Mesodermal cell (in vitro differentiated cells): ENCODE measurements around the gene LRPAP1.

Experiments
- H3K27ac ChIP-seq: 2 replicates; pipeline ENCODE4 v1.7.0; 2013; ENCODE audit warnings: mild to moderate bottlenecking, low read depth, low read length, moderate library complexity; ENCODE audit not compliant: severe bottlenecking
- H3K36me3 ChIP-seq: 2 replicates; pipeline ENCODE4 v1.7.1; 2013; ENCODE audit warnings: mild to moderate bottlenecking, low read length, moderate library complexity; ENCODE audit not compliant: control insufficient read depth, insufficient read depth
- H3K4me1 ChIP-seq: one replicate; pipeline ENCODE4 v1.7.1; 2013; ENCODE audit warnings: mild to moderate bottlenecking, low read length; ENCODE audit not compliant: insufficient read depth, control insufficient read depth, poor library complexity, severe bottlenecking
- H3K4me3 ChIP-seq: 2 replicates; pipeline ENCODE4 v1.7.0; 2013; ENCODE audit warnings: low read length, control low read depth, mild to moderate bottlenecking; ENCODE audit not compliant: insufficient read depth, poor library complexity, severe bottlenecking; ENCODE audit errors: extremely low read depth
- H3K9me3 ChIP-seq: 2 replicates; pipeline ENCODE4 v1.7.1; 2013; ENCODE audit warnings: mild to moderate bottlenecking, low read length, moderate library complexity; ENCODE audit not compliant: control insufficient read depth
- WGBS, 2 experiments: methylation state at CpG; one replicate each; pipeline ENCODE4 v1.1.5; 2013; ENCODE audit warnings: missing lambda C conversion rate in 2 of 2; ENCODE audit not compliant: insufficient coverage in 2 of 2; 5-methylcytosine and 5-hydroxymethylcytosine counted together

The LRPAP1 gene

GRCh38 chr4:3511187-3511586 is 21.0 kb downstream of the LRPAP1 start:
- H3K9me3 ChIP-seq: no peaks in the 10 kb centered on the region
- peaks cover 77% of the 10 kb centered on the region for H3K36me3 ChIP-seq
- H3K27ac ChIP-seq: no peak overlapping the region
- H3K4me1 ChIP-seq: no peaks in the 10 kb centered on the region
- WGBS, 2 experiments: 93 to 100% methylated on average over 3 to 5 of the region's 6 CpGs
- H3K4me3 ChIP-seq: no peak overlapping the region

- no peak overlapping the region for H3K4me3 ChIP-seq
- 92 to 93% methylated on average over 16 of the region's 16 CpGs for WGBS, 2 experiments
- H3K27ac ChIP-seq: no peak overlapping the region
- H3K36me3 ChIP-seq: peaks cover 78% of the 10 kb centered on the region
- no peaks in the 10 kb centered on the region for H3K4me1 ChIP-seq
- H3K9me3 ChIP-seq: no peaks in the 10 kb centered on the region
Observed at GRCh38 chr4:3510481-3510880, 21.7 kb downstream of the LRPAP1 start.

- Histone ChIP-seq H3K4me1 (no peaks in the 10 kb centered on the region), H3K36me3 (peaks cover 74% of the 10 kb centered on the region), H3K9me3 (no peaks in the 10 kb centered on the region), H3K27ac (no peak overlapping the region), H3K4me3 (no peak overlapping the region)
- WGBS, 2 experiments: 92 to 93% methylated on average over 9 to 10 of the region's 10 CpGs
Observed at GRCh38 chr4:3508542-3508941, 23.7 kb downstream of the LRPAP1 start.

- no peaks in the 10 kb centered on the region for H3K9me3 ChIP-seq
- H3K4me3 ChIP-seq: no peak overlapping the region
- no peaks in the 10 kb centered on the region for H3K4me1 ChIP-seq
- 89 to 96% methylated on average over 11 to 14 of the region's 16 CpGs for WGBS, 2 experiments
- H3K36me3 ChIP-seq: peaks cover 46% of the 10 kb centered on the region
- no peak overlapping the region for H3K27ac ChIP-seq
Observed at GRCh38 chr4:3505231-3505630, 27.0 kb downstream of the LRPAP1 start.

- H3K36me3 ChIP-seq: peaks cover 32% of the 10 kb centered on the region
- WGBS, 2 experiments: 88 to 95% methylated on average over 33 to 34 of the region's 39 CpGs
- H3K9me3 ChIP-seq: no peaks in the 10 kb centered on the region
- H3K4me3 ChIP-seq: no peak overlapping the region
- no peak overlapping the region for H3K27ac ChIP-seq
- no peaks in the 10 kb centered on the region for H3K4me1 ChIP-seq
Observed at GRCh38 chr4:3502941-3503936, 29.0 kb downstream of the LRPAP1 start.

- no peaks in the 10 kb centered on the region for H3K4me1 ChIP-seq
- 89 to 90% methylated on average over 16 of the region's 19 CpGs for WGBS, 2 experiments
- H3K9me3 ChIP-seq: no peaks in the 10 kb centered on the region
- H3K36me3 ChIP-seq: peaks cover 25% of the 10 kb centered on the region
- H3K4me3 ChIP-seq: no peak overlapping the region
- H3K27ac ChIP-seq: no peak overlapping the region
Observed at GRCh38 chr4:3501825-3502425, 30.3 kb downstream of the LRPAP1 start.

- H3K4me3 ChIP-seq: no peak overlapping the region
- no peak overlapping the region for H3K27ac ChIP-seq
- H3K36me3 ChIP-seq: peaks cover 20% of the 10 kb centered on the region
- 86 to 88% methylated on average over 23 to 24 of the region's 24 CpGs for WGBS, 2 experiments
- H3K9me3 ChIP-seq: no peaks in the 10 kb centered on the region
- no peaks in the 10 kb centered on the region for H3K4me1 ChIP-seq
Observed at GRCh38 chr4:3501126-3501824, 30.9 kb downstream of the LRPAP1 start.

GRCh38 chr4:3500634-3501101 is 31.6 kb downstream of the LRPAP1 start:
- no peak overlapping the region for H3K4me3 ChIP-seq
- H3K4me1 ChIP-seq: peaks cover 2% of the 10 kb centered on the region
- H3K9me3 ChIP-seq: no peaks in the 10 kb centered on the region
- H3K36me3 ChIP-seq: peaks cover 14% of the 10 kb centered on the region
- no peak overlapping the region for H3K27ac ChIP-seq
- 94 to 95% methylated on average over 22 to 29 of the region's 29 CpGs for WGBS, 2 experiments

GRCh38 chr4:3500111-3500510 is 32.1 kb downstream of the LRPAP1 start:
- WGBS, 2 experiments: 94 to 99% methylated on average over 16 to 17 of the region's 17 CpGs

GRCh38 chr4:3499710-3500109 is 32.5 kb downstream of the LRPAP1 start:
- Histone ChIP-seq H3K27ac (no peak overlapping the region), H3K4me1 (peaks cover 6% of the 10 kb centered on the region), H3K36me3 (peaks cover 6% of the 10 kb centered on the region), H3K4me3 (no peak overlapping the region), H3K9me3 (no peaks in the 10 kb centered on the region)
- 92 to 94% methylated on average over 6 to 8 of the region's 12 CpGs for WGBS, 2 experiments

More at GRCh38 chr4:3500111-3500510, 32.1 kb downstream of the LRPAP1 start:
- no peaks in the 10 kb centered on the region for H3K9me3 ChIP-seq
- no peak overlapping the region for H3K4me3 ChIP-seq
- peaks cover 9% of the 10 kb centered on the region for H3K36me3 ChIP-seq
- peaks cover 2% of the 10 kb centered on the region for H3K4me1 ChIP-seq
- no peak overlapping the region for H3K27ac ChIP-seq
